HCT116 (cell line): ENCODE data around the gene AKAP12. TPM values are rescaled to one million over a fixed set of nuclear protein-coding genes. Genes with fewer than 3 reads are reported as not detected.

Experiments
- ATAC-seq: fragments of 200-7000 bp; cut with Tn5 transposase; 2 replicates; pipeline ENCODE4 v1.9.1; 2020; ENCODE audit warnings: mild to moderate bottlenecking, moderate library complexity
- BruUV-seq: library from RNA; stranded (reverse); fragments of 400-500 nt; replicated peaks from 2 replicates; lab custom pipeline; 2021; lab: Mats Ljungman, UMichigan
- CTCF ChIA-PET: fragments of 300-600 bp; sonication (Branson Sonifier 250); formaldehyde crosslinking; loops from one replicate; lab custom pipeline; 2021; ENCODE audit warnings: antibody characterized with exemption; lab: Charles Lee
- POLR2A ChIA-PET: fragments of 300-600, 350-600 bp; sonication (Branson Sonifier 250); formaldehyde crosslinking; loops from one replicate; lab custom pipeline; 2021; ENCODE audit warnings: antibody characterized with exemption; lab: Charles Lee
- RAD21 ChIA-PET, 2 experiments: fragments of 300-600 bp; sonication (Branson Sonifier 250); formaldehyde crosslinking; loops; one replicate each; lab custom pipeline; 2023; ENCODE audit warnings: low total read pairs in 2 of 2; ENCODE audit not compliant: uncharacterized antibody in 2 of 2, unreplicated experiment in 2 of 2, low non-redundant PET in 1 of 2; lab: Charles Lee
- DNase-seq: peaks from one replicate; pipeline ENCODE4 v3.0.0-alpha.2; 2010; ENCODE audit warnings: low read depth, low spot score
- H2AFZ ChIP-seq: fragments of 200-600 bp; shearing (Covaris generic), sonication (generic); 2 replicates; pipeline ENCODE4 v1.6.1; 2017; ENCODE audit warnings: low read depth, mixed run types, mixed read lengths, antibody characterized with exemption, low read length; ENCODE audit not compliant: poor library complexity, severe bottlenecking
- H3K27ac ChIP-seq: 2 replicates; pipeline ENCODE4 v1.5.1; 2012; ENCODE audit warnings: low read depth, low read length
- H3K27me3 ChIP-seq: fragments of 200-600 bp; sonication (generic); 2 replicates; pipeline ENCODE4 v1.6.1; 2016; ENCODE audit warnings: mixed run types, low read length, mixed read lengths; ENCODE audit not compliant: insufficient read depth
- H3K36me3 ChIP-seq, 2 experiments: fragments of 200-500 bp in 1 of 2; fragments of 200-600 bp in 1 of 2; sonication (Bioruptor generic) in 1 of 2; sonication (generic) in 1 of 2; 2 replicates each; pipeline versions ENCODE4 v1.5.1 to v1.6.1; 2014 to 2016; ENCODE audit warnings: low read length in 2 of 2, inconsistent platforms in 1 of 2, mixed read lengths in 1 of 2, mixed run types in 1 of 2; ENCODE audit not compliant: insufficient read depth in 2 of 2, control insufficient read depth in 1 of 2
- H3K4me1 ChIP-seq, 2 experiments: fragments of 200-600 bp in 1 of 2; sonication (generic) in 1 of 2; 2 replicates each; pipeline versions ENCODE4 v1.5.1 to v1.6.1; 2012 to 2017; ENCODE audit warnings: low read length in 2 of 2, inconsistent platforms in 1 of 2, mild to moderate bottlenecking in 1 of 2, mixed read lengths in 1 of 2, mixed run types in 1 of 2, moderate library complexity in 1 of 2; ENCODE audit not compliant: insufficient read depth in 2 of 2, control insufficient read depth in 1 of 2
- H3K4me2 ChIP-seq: fragments of 200-600 bp; sonication (generic); 2 replicates; pipeline ENCODE4 v1.6.1; 2017; ENCODE audit warnings: mixed run types, low read length, mixed read lengths
- H3K4me3 ChIP-seq, 2 experiments: fragments of 200-600 bp in 1 of 2; sonication (generic) in 1 of 2; replicated peaks in 1 of 2; 2 replicates each; pipeline ENCODE4 v1.5.1; 2011 to 2016; ENCODE audit warnings: low read length in 2 of 2, control low read depth in 1 of 2, low read depth in 1 of 2, mild to moderate bottlenecking in 1 of 2, mixed read lengths in 1 of 2, mixed run types in 1 of 2
- H3K79me2 ChIP-seq: fragments of 200-600 bp; sonication (generic); 2 replicates; pipeline ENCODE4 v1.6.1; 2017; ENCODE audit warnings: mild to moderate bottlenecking, mixed run types, low read length, moderate library complexity, mixed read lengths; ENCODE audit not compliant: insufficient read depth
- H3K9ac ChIP-seq: fragments of 200-600 bp; sonication (generic); 2 replicates; pipeline ENCODE4 v1.6.1; 2016; ENCODE audit warnings: low read length, mixed read lengths
- H3K9me2 ChIP-seq: fragments of 200-600 bp; sonication (generic), shearing (Covaris generic); 2 replicates; pipeline ENCODE4 v1.6.1; 2017; ENCODE audit warnings: mixed run types, mild to moderate bottlenecking, moderate library complexity; ENCODE audit not compliant: insufficient read depth
- H3K9me3 ChIP-seq, 2 experiments: fragments of 200-500 bp in 1 of 2; fragments of 200-600 bp in 1 of 2; sonication (Bioruptor generic) in 1 of 2; sonication (generic) in 1 of 2; 2 replicates each; pipeline ENCODE4 v1.6.1; 2014 to 2017; ENCODE audit warnings: low read length in 2 of 2, mixed read lengths in 2 of 2, inconsistent platforms in 1 of 2, low read depth in 1 of 2, mild to moderate bottlenecking in 1 of 2, mixed run types in 1 of 2, moderate library complexity in 1 of 2; ENCODE audit not compliant: control insufficient read depth in 1 of 2, insufficient read depth in 1 of 2
- H4K20me1 ChIP-seq: fragments of 200-600 bp; sonication (generic), shearing (Covaris generic); 2 replicates; pipeline ENCODE4 v1.6.1; 2017; ENCODE audit warnings: mixed run types, mild to moderate bottlenecking, moderate library complexity; ENCODE audit not compliant: insufficient read depth
- ATF3 ChIP-seq: IDR thresholded peaks from 2 replicates; pipeline ENCODE4 v1.6.1; 2012
- CBX3 ChIP-seq: IDR thresholded peaks from 2 replicates; pipeline ENCODE4 v1.6.1; 2012; ENCODE audit warnings: low read depth
- CEBPB ChIP-seq: IDR thresholded peaks from 2 replicates; pipeline ENCODE4 v1.6.1; 2012; ENCODE audit warnings: low read depth
- CTCF ChIP-seq, 3 experiments: fragments of 200-600 bp in 1 of 3; sonication (generic) in 1 of 3; IDR thresholded peaks in 2 of 3; conservative IDR thresholded peaks in 1 of 3; 2 replicates each; pipeline ENCODE4 v1.5.1; 2012 to 2017; ENCODE audit warnings: low read depth in 2 of 3, low read length in 2 of 3, antibody characterized with exemption in 1 of 3, borderline replicate concordance in 1 of 3, control low read depth in 1 of 3, mild to moderate bottlenecking in 1 of 3, mixed read lengths in 1 of 3, mixed run types in 1 of 3, moderate library complexity in 1 of 3; ENCODE audit not compliant: insufficient read depth in 1 of 3
- FOSL1 ChIP-seq: IDR thresholded peaks from 2 replicates; pipeline ENCODE4 v1.6.1; 2012; ENCODE audit warnings: low read depth
- JUND ChIP-seq: IDR thresholded peaks from 2 replicates; pipeline ENCODE4 v1.6.1; 2012
- MAX ChIP-seq: IDR thresholded peaks from 2 replicates; pipeline ENCODE4 v1.6.1; 2012
- POLR2AphosphoS5 ChIP-seq: IDR thresholded peaks from 2 replicates; pipeline ENCODE4 v1.6.1; 2011; ENCODE audit warnings: mild to moderate bottlenecking, low read depth, low read length, moderate library complexity
- RAD21 ChIP-seq: IDR thresholded peaks from 2 replicates; pipeline ENCODE4 v1.6.1; 2012; ENCODE audit warnings: low read depth, mild to moderate bottlenecking
- REST ChIP-seq: IDR thresholded peaks from 2 replicates; pipeline ENCODE4 v1.6.1; 2012; ENCODE audit warnings: low read depth
- SP1 ChIP-seq: IDR thresholded peaks from 2 replicates; pipeline ENCODE4 v1.6.1; 2012; ENCODE audit warnings: low read depth
- SRF ChIP-seq: IDR thresholded peaks from 2 replicates; pipeline ENCODE4 v1.6.1; 2012; ENCODE audit warnings: low read depth
- ZNF274 ChIP-seq: fragments of 200-500 bp; sonication (Bioruptor generic); IDR thresholded peaks from 2 replicates; pipeline ENCODE4 v1.6.1; 2014; ENCODE audit warnings: mild to moderate bottlenecking, low read depth, low read length, inconsistent platforms
- intact Hi-C: fragments of 100-400 bp; cut with micrococcal nuclease; formaldehyde crosslinking; loops from 2 replicates; pipeline ENCODE4 v1.10.0; 2022
- total RNA-seq: library from RNA; stranded (reverse); gene quantifications from one replicate; pipeline ENCODE4 v1.2.1, GENCODE V29; 2021; ENCODE audit not compliant: unreplicated experiment

The AKAP12 gene
- total RNA-seq, 1 experiment from 2014 or later, result 1,220 TPM

GRCh38 chr6:151310852-151311767 lies 71.3 kb downstream of the AKAP12 start:
- intact Hi-C loops, result no loop called here
- peaks cover 2 to 24% of the 10 kb centered on the region in 2 experiments; a peak in 2 of 4 replicates for H3K4me1 ChIP-seq
- ATAC-seq, result no peak
- H3K36me3 ChIP-seq, result peaks cover 0 to 4% of the 10 kb centered on the region in 2 experiments; a peak in 2 of 4 replicates
- no peak overlapping the region for H2AFZ ChIP-seq
- H3K9me3 ChIP-seq, result no peaks in the 10 kb centered on the region
- H3K9me2 ChIP-seq, result no peaks in the 10 kb centered on the region
- no peak for DNase-seq
- ChIA-PET CTCF (no interaction called here), POLR2A (interaction anchor here (0.6 kb wide), 1 partner anchor 262 kb away, joined by 3 read pairs; no protein-coding TSS in a partner anchor), RAD21 (no interaction called here)
- no TSS peak for BruUV-seq
- H3K4me3 ChIP-seq, result no peak overlapping the region
- no peak overlapping the region for H3K4me2 ChIP-seq
- H3K9ac ChIP-seq, result no peak overlapping the region
- no peaks in the 10 kb centered on the region for H3K27me3 ChIP-seq
- peaks cover 98% of the 10 kb centered on the region for H3K79me2 ChIP-seq
- no peak overlapping the region for H3K27ac ChIP-seq
- no peaks in the 10 kb centered on the region for H4K20me1 ChIP-seq
- TF ChIP-seq SP1 (no peak), ZNF274 (no peak), REST (no peak), CEBPB (no peak), ATF3 (no peak), CTCF (IDR thresholded peaks at IDR 0.05 in 2 of 3, conservative IDR thresholded peaks at IDR 0.05 in 1 of 3; ENCODE audit: borderline replicate concordance in 1 of 3, insufficient read depth in 1 of 3, low read depth in 2 of 3, low read length in 2 of 3) (no peak), RAD21 (no peak), FOSL1 (no peak), POLR2AphosphoS5 (no peak), CBX3 (no peak), SRF (no peak), JUND (no peak), MAX (no peak)
